Activated T-cell treated with anti-CD3 and anti-CD28 coated beads, Interleukin-2, amount 50 U/mL, for 48 hours (primary cell): ENCODE data around the gene TNIK.
A peak's percentile ranks its signal among the peaks of the same experiment; 100 is the strongest.
"Not testable (repeated sequence)": the region's sequence is repeated elsewhere in the genome, so short reads cannot be mapped to it uniquely, and the experiment has no call there.

Source experiments
- DNase-seq, 2 experiments: peaks; one replicate each; pipeline ENCODE4 v3.0.0-alpha.2; 2020

The TNIK gene

GRCh38 chr3:171383206-171384018, 76.8 kb downstream of the TNIK start:
- no peak for DNase-seq

GRCh38 chr3:171382347-171382746, 77.9 kb downstream of the TNIK start:
- not testable (repeated sequence) for DNase-seq

- no peak for DNase-seq
Measured at GRCh38 chr3:171380711-171381425, 79.3 kb downstream of the TNIK start.

GRCh38 chr3:171379961-171380483, 80.2 kb downstream of the TNIK start:
- DNase-seq = no peak

- DNase-seq = no peak
Measured at GRCh38 chr3:171379281-171379680, 80.9 kb downstream of the TNIK start.

- DNase-seq = no peak
Measured at GRCh38 chr3:171378586-171378985, 81.6 kb downstream of the TNIK start.

- DNase-seq = no peak
Measured at GRCh38 chr3:171377859-171378258, 82.3 kb downstream of the TNIK start.

GRCh38 chr3:171376596-171376947, 83.6 kb downstream of the TNIK start:
- DNase-seq = no peak

GRCh38 chr3:171375666-171376595, 84.3 kb downstream of the TNIK start:
- peak in 1 of 2 experiments; percentile 27 for DNase-seq

- DNase-seq = no peak
Measured at GRCh38 chr3:171374661-171375285, 85.4 kb downstream of the TNIK start.

GRCh38 chr3:171374260-171374659, 85.9 kb downstream of the TNIK start:
- no peak for DNase-seq

- no peak for DNase-seq
Measured at GRCh38 chr3:171373711-171374110, 86.5 kb downstream of the TNIK start.

GRCh38 chr3:171372694-171373093, 87.5 kb downstream of the TNIK start:
- no peak for DNase-seq

GRCh38 chr3:171371354-171371753, 88.9 kb downstream of the TNIK start:
- no peak for DNase-seq

GRCh38 chr3:171369156-171369555, 91.0 kb downstream of the TNIK start:
- no peak for DNase-seq

GRCh38 chr3:171366738-171367137, 93.5 kb downstream of the TNIK start:
- DNase-seq = not testable (repeated sequence)

- no peak for DNase-seq
Measured at GRCh38 chr3:171366043-171366442, 94.2 kb downstream of the TNIK start.

GRCh38 chr3:171365489-171365888, 94.7 kb downstream of the TNIK start:
- DNase-seq = no peak

- no peak for DNase-seq
Measured at GRCh38 chr3:171364500-171364899, 95.7 kb downstream of the TNIK start.

- DNase-seq = no peak
Measured at GRCh38 chr3:171363202-171363601, 97.0 kb downstream of the TNIK start.

- DNase-seq = no peak
Measured at GRCh38 chr3:171362575-171362974, 97.6 kb downstream of the TNIK start.

GRCh38 chr3:171358881-171359198, 101.4 kb downstream of the TNIK start:
- no peak for DNase-seq
